ENCODE measurements around the gene PLA2G12B.
"Not testable (repeated sequence)": the region's sequence is repeated elsewhere in the genome, so short reads cannot be mapped to it uniquely, and the experiment has no call there.

The PLA2G12B gene

GRCh38 chr10:72932259-72933015, 22.2 kb downstream of the PLA2G12B start:
- no peak for DNase-seq

DNA sequence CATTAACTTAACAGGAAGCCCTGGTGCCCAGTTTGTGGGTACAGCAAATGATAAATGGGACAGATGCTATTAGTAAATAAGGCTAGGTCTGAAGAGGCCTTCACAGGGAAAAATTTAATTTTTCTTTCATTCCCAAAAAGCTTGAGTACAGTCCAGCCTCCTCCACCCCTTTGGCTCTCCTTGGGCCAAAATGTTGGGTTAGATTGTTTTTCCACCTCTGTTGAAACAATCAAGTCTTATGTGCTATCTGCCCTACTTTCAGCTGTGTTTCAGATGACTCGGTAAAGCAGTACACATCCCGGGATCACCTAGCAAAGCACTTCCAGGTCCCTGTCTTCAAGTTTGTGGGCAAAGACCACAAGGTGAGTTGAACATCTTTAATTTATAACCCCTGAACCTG, 24.3 kb downstream of the PLA2G12B start:
- DNase-seq = no peak

- DNase-seq = no peak
Observed at GRCh38 chr10:72928798-72929197, 25.8 kb downstream of the PLA2G12B start.

DNA sequence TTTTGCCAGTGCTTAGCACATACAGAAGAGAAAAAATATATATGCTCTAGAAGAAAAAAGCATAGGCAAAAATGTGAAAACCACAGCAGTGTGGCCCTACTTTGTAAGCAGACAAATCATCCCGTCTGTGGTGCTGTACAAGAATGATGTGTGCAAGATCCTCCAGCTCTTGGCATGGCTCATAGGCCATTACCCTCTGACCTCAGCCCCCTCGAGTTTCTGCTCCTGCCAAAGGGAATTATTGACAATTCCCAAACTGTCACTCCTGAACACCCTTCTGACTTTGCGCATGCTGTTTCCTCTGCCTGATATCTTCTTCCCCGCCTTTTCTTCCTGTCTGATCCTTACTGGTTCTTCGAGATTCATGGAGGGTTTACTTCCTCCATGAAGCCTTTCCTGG, 27.1 kb downstream of the PLA2G12B start:
- no peak for DNase-seq

DNA sequence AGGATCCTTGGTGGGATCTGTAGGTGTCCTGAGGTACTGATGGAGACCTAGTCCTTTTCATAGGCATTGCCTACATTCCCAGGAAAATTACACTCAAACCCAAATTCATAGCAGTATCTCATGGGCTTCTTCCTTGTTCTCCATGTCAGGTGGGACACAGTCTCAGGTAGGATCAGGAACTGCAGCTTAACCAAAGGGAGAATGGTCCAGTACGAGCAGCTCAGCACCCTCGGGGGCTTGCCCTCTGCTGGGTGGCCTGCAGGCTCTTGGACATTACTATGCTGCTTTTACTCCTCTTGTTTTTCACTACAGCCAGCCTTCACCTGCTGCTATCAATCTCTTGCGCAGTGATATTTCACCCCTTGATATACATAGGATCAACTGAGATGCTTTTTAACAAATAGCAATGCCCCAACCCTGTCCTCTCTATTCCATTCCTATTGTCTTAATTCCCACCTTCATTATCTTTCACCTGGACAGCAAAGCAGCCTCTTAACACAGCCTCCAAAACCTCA, 28.6 kb downstream of the PLA2G12B start:
- DNase-seq = no peak

DNA sequence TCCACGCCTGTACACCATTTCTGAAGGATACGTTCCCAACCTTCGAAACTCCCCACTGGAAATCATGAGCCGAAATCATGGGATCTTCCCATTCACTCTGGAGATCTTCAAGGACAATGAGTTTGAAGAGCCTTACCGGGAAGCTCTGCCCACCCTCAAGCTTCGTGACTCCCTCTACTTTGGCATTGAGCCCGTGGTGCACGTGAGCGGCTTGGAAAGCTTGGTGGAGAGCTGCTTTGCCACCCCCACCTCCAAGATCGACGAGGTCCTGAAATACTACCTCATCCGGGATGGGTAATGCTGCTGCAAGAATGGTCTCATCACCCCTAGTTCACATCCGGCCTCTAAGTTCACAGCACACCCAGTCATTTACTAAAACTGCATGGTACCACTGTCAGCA, 30.3 kb downstream of the PLA2G12B start:
- DNase-seq = no peak

GRCh38 chr10:72921147-72921683, 33.4 kb downstream of the PLA2G12B start:
- DNase-seq = not testable (repeated sequence)

DNA sequence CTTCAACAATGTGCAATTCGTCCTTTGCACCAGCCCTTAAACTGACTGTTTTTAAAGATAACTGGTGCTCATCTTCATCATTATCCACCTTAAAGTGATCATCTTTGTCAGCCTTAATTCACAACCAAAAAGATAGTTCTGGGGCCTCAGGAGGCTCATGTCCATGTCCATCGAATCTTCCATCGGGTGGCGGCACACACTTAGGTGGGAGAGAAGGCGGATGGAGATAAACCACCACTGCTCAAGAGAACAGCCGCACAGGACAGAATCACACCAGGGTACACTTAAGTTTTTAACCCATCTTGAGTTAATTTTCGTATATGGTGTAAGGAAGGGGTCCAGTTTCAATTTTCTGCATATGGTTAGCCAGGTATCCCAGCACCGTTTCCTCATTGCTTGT, 36.3 kb downstream of the PLA2G12B start:
- no peak for DNase-seq

DNA sequence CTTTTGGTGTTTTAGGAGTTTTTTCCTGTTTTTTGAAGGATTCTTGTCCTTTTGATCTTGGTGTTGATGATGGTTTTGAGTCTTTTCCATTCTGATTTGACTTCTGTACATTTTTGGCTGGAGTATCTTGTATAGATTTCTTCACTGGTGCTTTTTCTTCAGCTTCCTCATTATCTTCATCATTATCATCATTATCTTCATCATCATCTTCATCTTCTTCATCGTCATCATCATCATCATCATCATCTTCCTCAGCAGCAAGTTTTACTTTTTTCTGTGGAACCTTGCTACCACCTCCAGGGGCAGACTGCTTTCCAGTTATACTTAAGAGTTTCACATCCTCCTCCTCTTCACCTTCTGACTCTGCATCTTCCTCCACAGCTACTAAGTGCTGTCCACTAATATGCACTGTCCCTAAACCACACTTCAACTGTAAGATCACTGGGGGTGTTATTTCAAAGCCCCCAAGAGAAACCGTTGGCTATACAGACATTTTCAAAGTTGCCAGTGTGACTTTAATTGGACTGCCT, 36.7 kb downstream of the PLA2G12B start:
- not testable (repeated sequence) for DNase-seq

DNA sequence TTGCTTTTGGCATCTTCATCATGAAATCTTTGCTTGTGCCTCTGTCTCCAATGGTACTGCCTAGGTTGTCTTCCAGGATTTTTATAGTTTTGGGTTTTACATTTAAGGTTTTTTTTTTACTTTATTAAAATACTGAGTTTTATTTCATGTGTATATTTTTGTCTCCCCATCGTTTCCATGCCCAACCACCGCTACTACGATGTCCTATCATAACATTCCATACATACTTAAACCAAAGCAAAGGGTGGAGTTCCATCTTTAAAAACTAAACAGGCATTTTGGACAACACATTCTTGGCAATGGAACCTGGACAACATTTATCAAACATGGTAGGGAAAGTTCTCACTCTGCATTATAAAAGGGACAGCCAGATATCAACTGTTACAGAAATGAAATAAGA, 37.4 kb downstream of the PLA2G12B start:
- not testable (repeated sequence) for DNase-seq

DNA sequence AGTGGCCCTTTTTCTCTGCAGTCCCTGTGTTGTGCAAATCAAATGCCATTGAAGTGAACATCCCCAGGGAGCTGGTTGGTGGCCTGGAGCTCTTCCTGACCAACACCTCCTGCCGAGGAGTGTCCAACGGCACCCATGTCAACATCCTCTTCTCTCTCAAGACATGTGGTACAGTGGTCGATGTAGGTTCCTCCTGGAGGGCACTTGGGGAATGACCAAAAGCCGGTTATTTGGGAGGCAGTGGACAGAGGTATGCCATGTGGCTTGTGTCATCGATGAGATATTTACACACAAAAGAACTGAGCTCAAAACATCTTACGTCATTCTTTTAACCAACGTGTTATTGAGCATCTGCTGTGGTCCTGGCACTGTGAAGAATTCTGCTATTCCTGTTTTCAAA, 41.3 kb downstream of the PLA2G12B start:
- DNase-seq = no peak

GRCh38 chr10:72912736-72913135, 41.9 kb downstream of the PLA2G12B start:
- no peak for DNase-seq

- DNase-seq = no peak
Observed at GRCh38 chr10:72911758-72912157, 42.8 kb downstream of the PLA2G12B start.

DNA sequence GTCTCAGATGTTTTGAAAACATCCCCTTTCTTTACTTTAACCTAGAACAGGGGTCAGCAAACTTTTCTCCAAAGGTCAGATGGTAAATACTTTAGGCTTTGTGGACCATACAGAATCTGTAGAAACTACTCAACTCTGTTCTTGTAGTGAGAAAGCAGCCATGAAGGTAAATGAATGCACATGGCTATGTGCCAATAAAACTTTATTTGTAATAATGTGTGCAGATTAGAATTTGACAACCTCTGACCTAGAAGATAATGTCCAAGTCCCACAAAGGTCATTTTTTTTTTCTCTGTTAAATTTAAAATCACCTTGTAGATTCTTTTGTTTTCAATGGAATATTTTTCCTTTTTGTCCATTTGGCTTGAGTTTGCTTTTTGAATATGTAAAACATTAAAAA, 43.9 kb downstream of the PLA2G12B start:
- DNase-seq = no peak

DNA sequence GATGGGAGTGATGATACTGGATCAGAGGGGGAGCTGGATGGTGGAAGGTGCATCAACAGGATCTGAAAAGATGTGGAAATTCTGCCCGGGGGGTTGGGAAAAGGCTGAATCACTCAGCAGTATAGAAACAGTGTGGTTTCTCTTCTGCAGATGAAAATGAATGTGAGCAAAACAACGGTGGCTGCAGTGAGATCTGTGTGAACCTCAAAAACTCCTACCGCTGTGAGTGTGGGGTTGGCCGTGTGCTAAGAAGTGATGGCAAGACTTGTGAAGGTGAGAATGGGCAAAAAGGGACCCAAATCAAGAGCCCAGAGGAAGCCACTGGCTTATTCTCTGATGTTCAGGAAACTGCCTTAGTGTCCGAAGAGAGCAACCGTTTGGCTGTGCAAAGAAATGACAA, 48.2 kb downstream of the PLA2G12B start:
- DNase-seq = no peak

GRCh38 chr10:72904806-72905205, 49.8 kb downstream of the PLA2G12B start:
- no peak for DNase-seq

DNA sequence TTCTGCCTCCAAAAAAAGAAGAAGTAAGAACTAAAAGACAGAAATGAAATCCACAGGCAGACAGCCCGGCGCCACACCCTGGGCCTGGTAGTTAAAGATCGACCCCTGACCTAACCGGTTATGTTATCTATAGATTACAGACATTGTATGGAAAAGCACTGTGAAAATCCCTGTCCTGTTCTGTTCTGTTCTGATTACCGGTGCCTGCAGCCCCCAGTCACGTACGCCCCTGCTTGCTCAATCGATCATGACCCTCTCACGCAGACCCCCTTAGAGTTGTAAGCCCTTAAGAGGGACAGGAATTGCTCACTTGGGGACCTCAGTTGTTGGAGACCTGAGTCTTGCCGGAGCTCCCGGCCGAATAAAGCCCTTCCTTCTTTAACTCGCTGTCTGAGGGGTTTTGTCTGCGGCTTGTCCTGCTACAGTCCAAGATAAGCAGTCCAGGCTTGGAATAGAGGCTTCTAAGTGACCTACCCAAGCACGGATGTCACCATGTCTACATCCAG, 50.6 kb downstream of the PLA2G12B start:
- DNase-seq = not testable (repeated sequence)

GRCh38 chr10:72899545-72899944, 55.1 kb downstream of the PLA2G12B start:
- no peak for DNase-seq

DNA sequence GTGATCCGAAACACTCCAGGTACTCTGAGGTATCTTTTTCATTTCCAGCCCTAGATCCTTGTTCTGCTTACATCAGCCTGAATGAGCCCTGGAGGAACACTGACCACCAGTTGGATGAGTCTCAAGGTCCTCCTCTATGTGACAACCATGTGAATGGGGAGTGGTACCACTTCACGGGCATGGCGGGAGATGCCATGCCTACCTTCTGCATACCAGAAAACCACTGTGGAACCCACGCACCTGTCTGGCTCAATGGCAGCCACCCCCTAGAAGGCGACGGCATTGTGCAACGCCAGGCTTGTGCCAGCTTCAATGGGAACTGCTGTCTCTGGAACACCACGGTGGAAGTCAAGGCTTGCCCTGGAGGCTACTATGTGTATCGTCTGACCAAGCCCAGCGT, 56.0 kb downstream of the PLA2G12B start:
- no peak for DNase-seq

GRCh38 chr10:72895236-72895850, 59.3 kb downstream of the PLA2G12B start:
- DNase-seq = no peak

DNA sequence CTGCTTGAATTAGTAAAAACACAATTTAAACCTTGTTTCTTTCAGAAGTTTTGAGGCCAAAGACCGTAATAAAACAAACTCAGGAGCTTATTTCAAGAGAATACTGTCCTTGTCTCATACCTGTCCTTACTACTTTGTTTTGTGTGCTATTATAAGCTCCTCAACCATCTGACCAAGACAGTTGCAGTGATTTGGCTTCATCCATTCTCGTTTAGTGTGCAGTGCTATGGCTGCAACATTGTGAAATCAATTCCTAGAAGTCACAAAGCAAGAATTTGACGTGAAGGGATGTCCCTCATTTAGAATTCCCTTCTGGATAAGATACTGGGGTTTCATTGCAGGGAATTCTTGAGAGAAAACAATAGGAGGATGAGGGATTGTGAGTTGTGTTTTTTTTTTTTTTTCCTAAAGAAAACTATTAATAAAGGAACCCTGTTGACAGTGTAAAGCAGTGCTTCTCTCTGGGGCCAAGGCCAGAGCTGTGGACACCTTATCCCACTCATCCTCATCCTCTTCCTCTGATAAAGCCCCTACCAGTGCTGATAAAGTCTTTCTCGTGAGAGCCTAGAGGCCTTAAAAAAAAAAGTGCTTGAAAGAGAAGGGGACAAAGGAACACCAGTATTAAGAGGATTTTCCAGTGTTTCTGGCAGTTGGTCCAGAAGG, 61.3 kb downstream of the PLA2G12B start, which contains the start of gene OIT3:
TSS of gene OIT3 (plus strand) at position 604 of the 663 bp plus-strand sequence. CDS start 60 bp downstream, outside the sequence.
- DNase-seq = no peak

GRCh38 chr10:72890086-72890485, 64.5 kb downstream of the PLA2G12B start:
- DNase-seq = no peak

GRCh38 chr10:72889391-72889831, 65.2 kb downstream of the PLA2G12B start:
- no peak for DNase-seq
